Measurements from ENCODE around the gene ITPR1.

Gene ITPR1

GRCh38 chr3:4466741-4467521 is 26.2 kb upstream of the ITPR1 start, which contains the start of gene SUMF1 (continued):
- TF ChIP-seq, protein P1, sequence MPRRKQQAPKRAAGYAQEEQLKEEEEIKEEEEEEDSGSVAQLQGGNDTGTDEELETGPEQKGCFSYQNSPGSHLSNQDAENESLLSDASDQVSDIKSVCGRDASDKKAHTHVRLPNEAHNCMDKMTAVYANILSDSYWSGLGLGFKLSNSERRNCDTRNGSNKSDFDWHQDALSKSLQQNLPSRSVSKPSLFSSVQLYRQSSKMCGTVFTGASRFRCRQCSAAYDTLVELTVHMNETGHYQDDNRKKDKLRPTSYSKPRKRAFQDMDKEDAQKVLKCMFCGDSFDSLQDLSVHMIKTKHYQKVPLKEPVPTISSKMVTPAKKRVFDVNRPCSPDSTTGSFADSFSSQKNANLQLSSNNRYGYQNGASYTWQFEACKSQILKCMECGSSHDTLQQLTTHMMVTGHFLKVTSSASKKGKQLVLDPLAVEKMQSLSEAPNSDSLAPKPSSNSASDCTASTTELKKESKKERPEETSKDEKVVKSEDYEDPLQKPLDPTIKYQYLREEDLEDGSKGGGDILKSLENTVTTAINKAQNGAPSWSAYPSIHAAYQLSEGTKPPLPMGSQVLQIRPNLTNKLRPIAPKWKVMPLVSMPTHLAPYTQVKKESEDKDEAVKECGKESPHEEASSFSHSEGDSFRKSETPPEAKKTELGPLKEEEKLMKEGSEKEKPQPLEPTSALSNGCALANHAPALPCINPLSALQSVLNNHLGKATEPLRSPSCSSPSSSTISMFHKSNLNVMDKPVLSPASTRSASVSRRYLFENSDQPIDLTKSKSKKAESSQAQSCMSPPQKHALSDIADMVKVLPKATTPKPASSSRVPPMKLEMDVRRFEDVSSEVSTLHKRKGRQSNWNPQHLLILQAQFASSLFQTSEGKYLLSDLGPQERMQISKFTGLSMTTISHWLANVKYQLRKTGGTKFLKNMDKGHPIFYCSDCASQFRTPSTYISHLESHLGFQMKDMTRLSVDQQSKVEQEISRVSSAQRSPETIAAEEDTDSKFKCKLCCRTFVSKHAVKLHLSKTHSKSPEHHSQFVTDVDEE (CRISPR knock-in tag; IDR thresholded peaks at IDR 0.05), result no peak
- no peak for TF ChIP-seq OSR1 (CRISPR knock-in tag; IDR thresholded peaks at IDR 0.05)

DNA sequence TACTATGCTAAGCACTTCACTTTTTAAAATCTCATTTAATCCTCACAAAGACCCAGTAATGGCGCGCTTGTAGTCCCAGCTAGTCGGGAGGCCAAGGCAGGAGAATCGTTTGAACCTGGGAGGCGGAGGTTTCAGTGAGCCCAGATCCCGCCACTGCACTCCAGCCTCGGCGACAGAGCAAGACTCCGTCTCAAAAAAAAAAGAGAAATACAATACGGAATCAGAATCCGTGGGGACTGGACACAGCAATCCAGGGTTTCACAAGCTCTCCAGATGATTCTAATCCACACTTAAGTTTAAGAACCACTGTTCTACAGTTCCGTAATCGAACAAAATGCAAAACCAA is 25.7 kb upstream of the ITPR1 start:
- no peak for TF ChIP-seq OSR1 (CRISPR knock-in tag; IDR thresholded peaks at IDR 0.05)
- no peak for TF ChIP-seq CSDC2 (CRISPR knock-in tag; IDR thresholded peaks at IDR 0.05)
- no peak for TF ChIP-seq ZFP30 (CRISPR knock-in tag; IDR thresholded peaks at IDR 0.05)
- TF ChIP-seq ESRRG (CRISPR knock-in tag; IDR thresholded peaks at IDR 0.05), result no peak
- TF ChIP-seq BACH2 (CRISPR knock-in tag; IDR thresholded peaks at IDR 0.05; ENCODE audit: borderline replicate concordance), result no peak
- no peak for TF ChIP-seq ZFP3 (CRISPR knock-in tag; IDR thresholded peaks at IDR 0.05)
- no peak for TF ChIP-seq TCF4 (CRISPR knock-in tag; IDR thresholded peaks at IDR 0.05; ENCODE audit: borderline replicate concordance)
- TF ChIP-seq ZNF70 (CRISPR knock-in tag; IDR thresholded peaks at IDR 0.05), result no peak
- TF ChIP-seq, protein P2, sequence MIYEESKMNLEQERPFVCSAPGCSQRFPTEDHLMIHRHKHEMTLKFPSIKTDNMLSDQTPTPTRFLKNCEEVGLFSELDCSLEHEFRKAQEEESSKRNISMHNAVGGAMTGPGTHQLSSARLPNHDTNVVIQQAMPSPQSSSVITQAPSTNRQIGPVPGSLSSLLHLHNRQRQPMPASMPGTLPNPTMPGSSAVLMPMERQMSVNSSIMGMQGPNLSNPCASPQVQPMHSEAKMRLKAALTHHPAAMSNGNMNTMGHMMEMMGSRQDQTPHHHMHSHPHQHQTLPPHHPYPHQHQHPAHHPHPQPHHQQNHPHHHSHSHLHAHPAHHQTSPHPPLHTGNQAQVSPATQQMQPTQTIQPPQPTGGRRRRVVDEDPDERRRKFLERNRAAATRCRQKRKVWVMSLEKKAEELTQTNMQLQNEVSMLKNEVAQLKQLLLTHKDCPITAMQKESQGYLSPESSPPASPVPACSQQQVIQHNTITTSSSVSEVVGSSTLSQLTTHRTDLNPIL (CRISPR knock-in tag; IDR thresholded peaks at IDR 0.05; ENCODE audit: low read depth), result no peak
- no peak for TF ChIP-seq ARNTL (CRISPR knock-in tag; IDR thresholded peaks at IDR 0.05; ENCODE audit: borderline replicate concordance, low read depth)
- TF ChIP-seq GLIS3 (CRISPR knock-in tag; IDR thresholded peaks at IDR 0.05), result no peak
- no peak for TF ChIP-seq ISL1 (CRISPR knock-in tag; IDR thresholded peaks at IDR 0.05)
- TF ChIP-seq, protein P3, sequence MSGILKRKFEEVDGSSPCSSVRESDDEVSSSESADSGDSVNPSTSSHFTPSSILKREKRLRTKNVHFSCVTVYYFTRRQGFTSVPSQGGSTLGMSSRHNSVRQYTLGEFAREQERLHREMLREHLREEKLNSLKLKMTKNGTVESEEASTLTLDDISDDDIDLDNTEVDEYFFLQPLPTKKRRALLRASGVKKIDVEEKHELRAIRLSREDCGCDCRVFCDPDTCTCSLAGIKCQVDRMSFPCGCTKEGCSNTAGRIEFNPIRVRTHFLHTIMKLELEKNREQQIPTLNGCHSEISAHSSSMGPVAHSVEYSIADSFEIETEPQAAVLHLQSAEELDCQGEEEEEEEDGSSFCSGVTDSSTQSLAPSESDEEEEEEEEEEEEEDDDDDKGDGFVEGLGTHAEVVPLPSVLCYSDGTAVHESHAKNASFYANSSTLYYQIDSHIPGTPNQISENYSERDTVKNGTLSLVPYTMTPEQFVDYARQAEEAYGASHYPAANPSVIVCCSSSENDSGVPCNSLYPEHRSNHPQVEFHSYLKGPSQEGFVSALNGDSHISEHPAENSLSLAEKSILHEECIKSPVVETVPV (CRISPR knock-in tag; IDR thresholded peaks at IDR 0.05), result no peak
- no peak for TF ChIP-seq TOX (CRISPR knock-in tag; IDR thresholded peaks at IDR 0.05; ENCODE audit: borderline replicate concordance)
- no peak for TF ChIP-seq ZC3H10 (CRISPR knock-in tag; IDR thresholded peaks at IDR 0.05)
- no peak for TF ChIP-seq ZNF565 (CRISPR knock-in tag; conservative IDR thresholded peaks at IDR 0.05; ENCODE audit: low read depth)
- TF ChIP-seq RARB (CRISPR knock-in tag; IDR thresholded peaks at IDR 0.05), result no peak
- no peak for TF ChIP-seq PPARA (CRISPR knock-in tag; IDR thresholded peaks at IDR 0.05; ENCODE audit: borderline replicate concordance)
- no peak for ATAC-seq

DNA sequence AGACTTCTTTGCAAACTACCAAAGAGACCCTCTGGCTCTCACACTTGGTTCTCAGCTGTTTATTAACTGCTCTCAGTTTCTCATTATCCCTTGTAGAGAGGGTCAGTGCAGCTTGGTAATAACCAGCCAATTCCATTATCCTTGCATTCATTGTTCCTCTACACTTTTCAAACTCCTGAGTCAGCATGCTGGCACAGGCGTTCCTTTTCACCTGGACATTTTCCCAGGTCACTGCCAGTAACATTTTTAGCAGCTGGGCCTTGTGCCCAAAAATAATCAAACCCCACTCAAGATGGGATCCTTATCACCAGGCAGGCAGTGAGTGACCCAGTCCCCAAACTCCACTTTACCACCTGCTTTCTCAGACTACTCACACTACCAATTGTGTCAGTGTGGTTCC is 21.2 kb upstream of the ITPR1 start:
- TF ChIP-seq ISL1 (CRISPR knock-in tag; IDR thresholded peaks at IDR 0.05) (no peak), OSR1 (CRISPR knock-in tag; IDR thresholded peaks at IDR 0.05) (no peak), ZNF70 (CRISPR knock-in tag; IDR thresholded peaks at IDR 0.05) (no peak), TCF4 (CRISPR knock-in tag; IDR thresholded peaks at IDR 0.05; ENCODE audit: borderline replicate concordance) (no peak), RARB (CRISPR knock-in tag; IDR thresholded peaks at IDR 0.05) (no peak), PPARA (CRISPR knock-in tag; IDR thresholded peaks at IDR 0.05; ENCODE audit: borderline replicate concordance) (no peak), ZNF8 (CRISPR knock-in tag; IDR thresholded peaks at IDR 0.05) (no peak), ZC3H10 (CRISPR knock-in tag; IDR thresholded peaks at IDR 0.05) (no peak), ZFP30 (CRISPR knock-in tag; IDR thresholded peaks at IDR 0.05) (no peak), TOX (CRISPR knock-in tag; IDR thresholded peaks at IDR 0.05; ENCODE audit: borderline replicate concordance) (no peak), SNAI2 (CRISPR knock-in tag; IDR thresholded peaks at IDR 0.05) (no peak), ESRRG (CRISPR knock-in tag; IDR thresholded peaks at IDR 0.05) (no peak), ZNF565 (CRISPR knock-in tag; conservative IDR thresholded peaks at IDR 0.05; ENCODE audit: low read depth) (no peak), ZFP3 (CRISPR knock-in tag; IDR thresholded peaks at IDR 0.05) (no peak), GLIS3 (CRISPR knock-in tag; IDR thresholded peaks at IDR 0.05) (no peak)
- TF ChIP-seq, protein P4, sequence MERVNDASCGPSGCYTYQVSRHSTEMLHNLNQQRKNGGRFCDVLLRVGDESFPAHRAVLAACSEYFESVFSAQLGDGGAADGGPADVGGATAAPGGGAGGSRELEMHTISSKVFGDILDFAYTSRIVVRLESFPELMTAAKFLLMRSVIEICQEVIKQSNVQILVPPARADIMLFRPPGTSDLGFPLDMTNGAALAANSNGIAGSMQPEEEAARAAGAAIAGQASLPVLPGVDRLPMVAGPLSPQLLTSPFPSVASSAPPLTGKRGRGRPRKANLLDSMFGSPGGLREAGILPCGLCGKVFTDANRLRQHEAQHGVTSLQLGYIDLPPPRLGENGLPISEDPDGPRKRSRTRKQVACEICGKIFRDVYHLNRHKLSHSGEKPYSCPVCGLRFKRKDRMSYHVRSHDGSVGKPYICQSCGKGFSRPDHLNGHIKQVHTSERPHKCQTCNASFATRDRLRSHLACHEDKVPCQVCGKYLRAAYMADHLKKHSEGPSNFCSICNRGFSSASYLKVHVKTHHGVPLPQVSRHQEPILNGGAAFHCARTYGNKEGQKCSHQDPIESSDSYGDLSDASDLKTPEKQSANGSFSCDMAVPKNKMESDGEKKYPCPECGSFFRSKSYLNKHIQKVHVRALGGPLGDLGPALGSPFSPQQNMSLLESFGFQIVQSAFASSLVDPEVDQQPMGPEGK (CRISPR knock-in tag; IDR thresholded peaks at IDR 0.05; ENCODE audit: borderline replicate concordance), result no peak
- TF ChIP-seq, protein P1 (CRISPR knock-in tag; IDR thresholded peaks at IDR 0.05), result no peak
- TF ChIP-seq, protein P3 (CRISPR knock-in tag; IDR thresholded peaks at IDR 0.05), result no peak
- TF ChIP-seq, protein P2 (CRISPR knock-in tag; IDR thresholded peaks at IDR 0.05; ENCODE audit: low read depth), result no peak
- no peak for ATAC-seq

Measured in SK-N-SH treated with all-trans-retinoic acid at 6 μM for 48 hours (cell line).